ENCODE results near the gene CLTB.

Gene CLTB

DNA sequence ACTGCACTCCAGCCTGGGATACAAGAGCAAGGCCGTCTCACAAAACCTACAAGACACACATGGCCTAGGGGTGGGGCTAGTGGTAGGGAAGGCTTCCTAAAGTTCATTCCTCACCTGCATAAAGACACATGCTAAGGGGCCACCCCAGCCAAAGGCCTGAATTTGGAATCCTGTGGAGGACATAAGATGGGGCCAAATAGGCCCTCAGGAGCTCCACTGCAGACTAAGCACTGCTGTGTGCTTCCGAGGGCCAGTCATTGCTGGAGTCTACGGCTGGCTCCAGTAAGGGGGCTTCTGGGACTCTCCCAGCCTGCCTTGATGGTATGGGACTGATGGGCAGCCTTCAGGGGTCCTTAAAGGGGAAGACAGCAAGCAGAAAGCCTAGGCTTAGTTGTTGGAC lies 33.6 kb downstream of the CLTB start:
- H3K4me3 ChIP-seq (replicated peaks; ENCODE audit: low read depth, low read length), result no peak overlapping the region
- no peak for DNase-seq (ENCODE audit: extremely low read depth, low read depth)
- TF ChIP-seq CTCF (IDR thresholded peaks at IDR 0.05; ENCODE audit: low read depth, low read length, missing control alignments), result no peak

GRCh38 chr5:176381979-176382378 lies 34.4 kb downstream of the CLTB start:
- TF ChIP-seq CTCF (IDR thresholded peaks at IDR 0.05; ENCODE audit: low read depth, low read length, missing control alignments), result no peak
- DNase-seq (ENCODE audit: extremely low read depth, low read depth), result no peak
- no peak overlapping the region for H3K4me3 ChIP-seq (replicated peaks; ENCODE audit: low read depth, low read length)

DNA sequence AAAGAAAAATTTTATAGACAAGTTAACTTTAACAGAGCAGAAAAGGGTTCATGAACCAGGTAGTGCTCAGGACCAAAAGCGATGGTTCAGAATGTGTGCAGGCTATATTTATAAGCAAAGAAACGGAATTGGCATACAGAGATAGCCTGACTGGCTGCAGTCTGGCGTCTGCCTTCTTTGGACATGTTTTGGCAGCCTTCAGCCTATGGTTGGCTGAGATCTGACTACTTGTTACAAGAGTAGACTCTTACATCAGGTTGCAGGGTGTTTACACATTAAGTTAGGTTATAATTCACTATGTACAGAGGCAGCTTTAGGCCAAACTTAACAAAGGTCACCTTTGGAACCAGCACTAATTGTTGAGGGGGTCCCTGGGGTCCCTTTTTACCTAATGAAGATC lies 34.9 kb downstream of the CLTB start:
- no peak for TF ChIP-seq CTCF (IDR thresholded peaks at IDR 0.05; ENCODE audit: low read depth, low read length, missing control alignments)
- H3K4me3 ChIP-seq (replicated peaks; ENCODE audit: low read depth, low read length), result no peak overlapping the region
- no peak for DNase-seq (ENCODE audit: extremely low read depth, low read depth)

DNA sequence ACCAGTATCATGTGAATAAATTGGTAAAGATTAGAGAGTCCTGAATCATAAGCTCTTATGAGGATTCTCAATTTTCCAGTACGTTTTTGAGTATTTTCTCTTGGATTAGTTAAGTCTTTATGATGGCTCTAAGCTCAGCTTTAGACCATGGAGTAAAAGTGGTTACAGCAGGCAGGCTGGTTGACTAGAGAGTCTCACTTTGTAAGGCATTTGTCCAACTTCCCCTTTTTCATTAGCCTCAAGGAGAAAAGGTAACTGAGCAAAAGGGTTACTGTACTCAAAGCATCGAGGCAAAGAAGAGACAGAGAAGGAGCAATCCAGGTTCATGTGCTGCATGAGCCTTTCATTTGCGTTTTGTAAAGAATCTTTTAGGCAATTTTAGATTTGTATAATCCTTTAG lies 36.5 kb downstream of the CLTB start:
- no peak for DNase-seq (ENCODE audit: extremely low read depth, low read depth)
- H3K4me3 ChIP-seq (replicated peaks; ENCODE audit: low read depth, low read length), result no peak overlapping the region
- TF ChIP-seq CTCF (IDR thresholded peaks at IDR 0.05; ENCODE audit: low read depth, low read length, missing control alignments), result no peak

DNA sequence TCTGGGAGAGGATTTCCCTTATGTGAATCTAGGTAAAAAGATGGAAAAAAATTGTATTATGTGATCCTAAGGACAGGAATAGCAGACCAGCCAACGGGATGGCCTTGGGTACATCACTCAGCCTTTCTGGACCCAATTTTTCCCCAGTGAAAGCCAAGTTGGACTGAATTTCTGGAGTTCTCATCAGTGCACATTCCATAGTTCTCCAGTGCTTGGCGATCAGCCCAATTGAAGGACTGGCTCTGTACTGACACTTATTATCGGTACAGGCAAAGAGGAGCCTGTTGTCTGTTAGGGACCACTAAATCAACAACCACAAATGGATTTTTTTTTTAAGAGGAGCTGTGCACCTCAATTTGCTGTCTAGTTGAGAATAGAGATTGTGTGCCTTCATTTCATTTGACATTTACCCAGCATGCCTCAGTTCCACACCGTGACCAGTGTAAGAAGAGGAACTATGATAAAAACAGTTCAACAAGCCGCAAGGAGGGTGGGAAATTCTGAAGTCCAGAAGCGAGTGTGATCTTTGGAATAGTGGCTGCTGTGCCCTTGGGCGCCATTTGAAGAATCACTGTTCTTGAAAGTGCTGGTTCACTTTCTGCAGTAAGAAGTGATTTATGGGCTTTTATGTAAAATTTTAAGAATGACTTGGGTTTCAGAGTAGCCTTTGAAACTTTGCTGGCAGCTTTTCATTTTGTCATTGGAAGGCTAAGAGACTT lies 43.1 kb downstream of the CLTB start:
- no peak for TF ChIP-seq CTCF (IDR thresholded peaks at IDR 0.05; ENCODE audit: low read depth, low read length, missing control alignments)
- no peak for DNase-seq (ENCODE audit: extremely low read depth, low read depth)
- no peak overlapping the region for H3K4me3 ChIP-seq (replicated peaks; ENCODE audit: low read depth, low read length)

- H3K4me3 ChIP-seq (replicated peaks; ENCODE audit: low read depth, low read length), result no peak overlapping the region
- no peak for DNase-seq (ENCODE audit: extremely low read depth, low read depth)
- TF ChIP-seq CTCF (IDR thresholded peaks at IDR 0.05; ENCODE audit: low read depth, low read length, missing control alignments), result no peak
Observed at GRCh38 chr5:176371621-176372539, 44.5 kb downstream of the CLTB start.

Data from HFF-Myc (cell line).